H1 (cell line): ENCODE data around the gene FHIT. TPM values are rescaled to one million over a fixed set of nuclear protein-coding genes. Genes with fewer than 3 reads are reported as not detected.

Source experiments
- CTCF ChIA-PET: fragments of 300-600 bp; sonication (Branson Sonifier 250); formaldehyde crosslinking; loops from one replicate; lab custom pipeline; 2021; ENCODE audit not compliant: partially characterized antibody; lab: Charles Lee
- POLR2A ChIA-PET: fragments of 300-600 bp; sonication (Branson Sonifier 250); formaldehyde crosslinking; loops from one replicate; lab custom pipeline; 2021; ENCODE audit warnings: inconsistent platforms; ENCODE audit not compliant: partially characterized antibody; lab: Charles Lee
- DNase-seq, 2 experiments: peaks; one replicate each; pipeline versions ENCODE4 v3.0.0 to v3.0.0-alpha.2; 2010 to 2022; ENCODE audit warnings: low spot score in 2 of 2, low read depth in 1 of 2, mixed read lengths in 1 of 2
- FAIRE-seq: peaks from 2 replicates; lab custom pipeline; 2011; peaks lifted over from hg19 to GRCh38; lab: Jason Lieb, UNC
- H2AFZ ChIP-seq: 2 replicates; pipeline ENCODE4 v1.8.1; 2012; ENCODE audit warnings: low read length, inconsistent platforms
- H2AK5ac ChIP-seq: 2 replicates; pipeline ENCODE4 v1.6.1; 2013; ENCODE audit warnings: low read depth, low read length
- H2BK120ac ChIP-seq: replicated peaks from 2 replicates; pipeline ENCODE3; 2013; ENCODE audit warnings: low read depth, low read length, inconsistent platforms
- H2BK12ac ChIP-seq: 2 replicates; pipeline ENCODE4 v1.6.1; 2013; ENCODE audit warnings: low read depth, low read length
- H2BK15ac ChIP-seq: 2 replicates; pipeline ENCODE4 v1.6.1; 2013; ENCODE audit warnings: low read length
- H2BK20ac ChIP-seq: 2 replicates; pipeline ENCODE4 v1.6.1; 2013; ENCODE audit warnings: low read length
- H2BK5ac ChIP-seq: 2 replicates; pipeline ENCODE4 v1.6.1; 2013; ENCODE audit warnings: low read depth, low read length
- H3K14ac ChIP-seq: 2 replicates; pipeline ENCODE4 v1.6.1; 2013; ENCODE audit warnings: inconsistent platforms; ENCODE audit not compliant: insufficient read length
- H3K18ac ChIP-seq: 2 replicates; pipeline ENCODE4 v1.6.1; 2013; ENCODE audit warnings: low read length; ENCODE audit errors: extremely low read depth
- H3K23ac ChIP-seq: 2 replicates; pipeline ENCODE4 v1.6.1; 2013; ENCODE audit warnings: inconsistent platforms; ENCODE audit not compliant: insufficient read length
- H3K23me2 ChIP-seq: 2 replicates; pipeline ENCODE4 v1.6.1; 2013; ENCODE audit warnings: low read depth, low read length
- H3K27ac ChIP-seq: 2 replicates; pipeline ENCODE4 v1.6.1; 2011; ENCODE audit warnings: low read depth, low read length, inconsistent platforms
- H3K27me3 ChIP-seq, 4 experiments: replicated peaks in 1 of 4; 1 replicate in 1 of 4; 2 replicates in 3 of 4; pipeline versions ENCODE4 v1.6.1 to v1.8.1; 2011 to 2013; ENCODE audit warnings: low read length in 3 of 4, mild to moderate bottlenecking in 3 of 4, inconsistent platforms in 2 of 4, mixed read lengths in 2 of 4, moderate library complexity in 1 of 4; ENCODE audit not compliant: control insufficient read depth in 3 of 4, insufficient read depth in 3 of 4; ENCODE audit errors: extremely low read depth in 1 of 4
- H3K36me3 ChIP-seq, 4 experiments: 2 replicates each; pipeline versions ENCODE4 v1.6.1 to v1.8.1; 2011 to 2013; ENCODE audit warnings: mild to moderate bottlenecking in 4 of 4, low read length in 3 of 4, moderate library complexity in 2 of 4, control low read depth in 1 of 4, inconsistent platforms in 1 of 4; ENCODE audit not compliant: insufficient read depth in 4 of 4, control insufficient read depth in 2 of 4
- H3K4ac ChIP-seq: replicated peaks from 2 replicates; pipeline ENCODE3; 2013; ENCODE audit warnings: low read length, low read depth, mixed read lengths, inconsistent platforms; ENCODE audit not compliant: insufficient read length
- H3K4me1 ChIP-seq, 4 experiments: replicated peaks in 1 of 4; 1 replicate in 1 of 4; 2 replicates in 3 of 4; pipeline versions ENCODE4 v1.6.1 to v1.8.1; 2011 to 2013; ENCODE audit warnings: low read length in 3 of 4, inconsistent platforms in 2 of 4, mixed read lengths in 1 of 4; ENCODE audit not compliant: insufficient read depth in 4 of 4, control insufficient read depth in 3 of 4
- H3K4me2 ChIP-seq, 2 experiments: 2 replicates each; pipeline versions ENCODE4 v1.6.1 to v1.8.1; 2011 to 2013; ENCODE audit warnings: low read depth in 2 of 2, low read length in 2 of 2, control low read depth in 1 of 2, inconsistent platforms in 1 of 2, mild to moderate bottlenecking in 1 of 2; ENCODE audit not compliant: insufficient read depth in 1 of 2
- H3K4me3 ChIP-seq, 4 experiments: fragments of 200-600, 300-600 bp in 1 of 4; sonication (generic), shearing (Covaris generic), sonication (Bioruptor Twin) in 1 of 4; 2 replicates each; pipeline versions ENCODE4 v1.5.1 to v1.8.1; 2011 to 2016; ENCODE audit warnings: low read length in 4 of 4, low read depth in 3 of 4, control low read depth in 2 of 4, inconsistent platforms in 2 of 4, mild to moderate bottlenecking in 2 of 4, mixed read lengths in 1 of 4, moderate library complexity in 1 of 4; ENCODE audit not compliant: insufficient read depth in 2 of 4; ENCODE audit errors: extremely low read depth in 1 of 4
- H3K56ac ChIP-seq: replicated peaks from 2 replicates; pipeline ENCODE3; 2013; ENCODE audit warnings: low read depth, mild to moderate bottlenecking, mixed read lengths, low read length, inconsistent platforms; ENCODE audit not compliant: insufficient read length
- H3K79me1 ChIP-seq: 2 replicates; pipeline ENCODE4 v1.6.1; 2013; ENCODE audit warnings: low read depth, low read length, control low read depth
- H3K79me2 ChIP-seq, 2 experiments: 2 replicates each; pipeline versions ENCODE4 v1.6.1 to v1.8.1; 2012 to 2013; ENCODE audit warnings: low read length in 2 of 2, mild to moderate bottlenecking in 2 of 2, inconsistent platforms in 1 of 2; ENCODE audit not compliant: insufficient read depth in 2 of 2, control insufficient read depth in 1 of 2
- H3K9ac ChIP-seq, 4 experiments: replicated peaks in 1 of 4; 1 replicate in 1 of 4; 2 replicates in 3 of 4; pipeline versions ENCODE4 v1.6.1 to v1.8.1; 2011 to 2013; ENCODE audit warnings: low read depth in 3 of 4, low read length in 3 of 4, control low read depth in 2 of 4, mild to moderate bottlenecking in 2 of 4, moderate library complexity in 2 of 4, inconsistent platforms in 1 of 4; ENCODE audit errors: extremely low read depth in 1 of 4
- H3K9me3 ChIP-seq, 2 experiments: 2 replicates each; pipeline versions ENCODE4 v1.6.1 to v1.8.1; 2012 to 2013; ENCODE audit warnings: mild to moderate bottlenecking in 2 of 2, moderate library complexity in 2 of 2, control low read depth in 1 of 2, inconsistent platforms in 1 of 2, low read depth in 1 of 2, low read length in 1 of 2, mixed read lengths in 1 of 2; ENCODE audit not compliant: insufficient read depth in 2 of 2
- H4K20me1 ChIP-seq, 2 experiments: replicated peaks in 1 of 2; 2 replicates each; pipeline versions ENCODE3 to v1.8.1; 2011 to 2013; ENCODE audit warnings: inconsistent platforms in 2 of 2, low read length in 2 of 2, mild to moderate bottlenecking in 1 of 2; ENCODE audit not compliant: insufficient read depth in 2 of 2, control insufficient read depth in 1 of 2
- H4K5ac ChIP-seq: 2 replicates; pipeline ENCODE4 v1.6.1; 2013; ENCODE audit warnings: low read length, low read depth, mixed read lengths, inconsistent platforms; ENCODE audit not compliant: insufficient read length
- H4K8ac ChIP-seq: 2 replicates; pipeline ENCODE4 v1.8.0; 2013; ENCODE audit warnings: mild to moderate bottlenecking, moderate library complexity, low read length, inconsistent platforms; ENCODE audit not compliant: insufficient read depth; ENCODE audit errors: extremely low read depth
- H4K91ac ChIP-seq: replicated peaks from 2 replicates; pipeline ENCODE3; 2013; ENCODE audit warnings: low read length, mixed read lengths, inconsistent platforms; ENCODE audit not compliant: insufficient read length
- POU5F1 ChIP-seq: IDR thresholded peaks from 2 replicates; pipeline ENCODE4 v1.6.1; 2011; ENCODE audit warnings: low read depth, mild to moderate bottlenecking, low read length, moderate library complexity
- WGBS, 2 experiments: shearing (Covaris generic) in 1 of 2; methylation state at CpG; one replicate each; pipeline versions ENCODE4 v1.1.6 to v1.1.7; 2013 to 2015; ENCODE audit warnings: low lambda C conversion rate in 2 of 2, mixed read lengths in 2 of 2, inconsistent platforms in 1 of 2, low coverage in 1 of 2, missing lambda C conversion rate in 1 of 2; ENCODE audit not compliant: insufficient replicate concordance in 2 of 2, insufficient coverage in 1 of 2, insufficient read length in 1 of 2; ENCODE audit errors: extremely low coverage in 1 of 2, missing lambda C conversion rate in 1 of 2; 5-methylcytosine and 5-hydroxymethylcytosine counted together
- polyA plus RNA-seq, 7 experiments: library from polyadenylated mRNA; depleted of rRNA in 3 of 7; stranded (reverse) in 5 of 7; unstranded in 2 of 7; fragments of >200 nt in 5 of 7; fragments of 200-250 nt in 2 of 7; gene quantifications; 1 replicate in 5 of 7; 2 replicates in 1 of 7; 4 replicates in 1 of 7; pipeline versions ENCODE4 v1.2.1 to v1.2.3, GENCODE V29; 2011 to 2013; ENCODE audit warnings: missing spikeins in 2 of 7, mixed read lengths in 2 of 7
- total RNA-seq: library from RNA; stranded (reverse); fragmentation: NEBNext Ultra II Directional; extraction: Animal tissue kit (Norgen Biotek cat#: 25700); gene quantifications from 2 replicates; pipeline ENCODE4 v1.2.1, GENCODE V29; 2021

Gene FHIT
- total and polyA plus RNA-seq, 2 of the 8 experiments (the other 6 are each of a cell fraction or from before 2014, with no cell fraction given), result 1.2 to 3.2 TPM

- Histone ChIP-seq H2AFZ (no peak overlapping the region), H2BK120ac (no peak overlapping the region), H3K18ac (no peak overlapping the region), H3K27ac (no peak overlapping the region), H3K9me3 (no peaks in the 10 kb centered on the region), H2BK15ac (no peak overlapping the region), H3K36me3 (no peaks in the 10 kb centered on the region), H2BK5ac (no peak overlapping the region), H3K79me1 (no peaks in the 10 kb centered on the region), H2BK20ac (no peak overlapping the region), H3K14ac (no peak overlapping the region), H3K4ac (no peak overlapping the region), H3K27me3 (no peaks in the 10 kb centered on the region), H2BK12ac (no peak overlapping the region), H3K9ac (no peak overlapping the region), H3K56ac (no peak overlapping the region), H4K8ac (no peak overlapping the region), H2AK5ac (no peak overlapping the region), H4K5ac (no peak overlapping the region), H4K91ac (no peak overlapping the region), H3K79me2 (no peaks in the 10 kb centered on the region), H3K4me3 (no peak overlapping the region), H3K4me1 (no peaks in the 10 kb centered on the region), H4K20me1 (no peaks in the 10 kb centered on the region), H3K4me2 (no peak overlapping the region), H3K23me2 (no peaks in the 10 kb centered on the region), H3K23ac (no peak overlapping the region)
- WGBS, 2 experiments, result 91% methylated on average over 19 of the region's 19 CpGs; no CpG with 5 or more reads in 1 of the 2 experiments
- no peak for TF ChIP-seq POU5F1
- ChIA-PET CTCF (interaction anchor here (0.7 to 1.7 kb wide), 4 partner anchors 40 to 1208 kb away, joined by 3 to 6 read pairs (median 4); no protein-coding TSS in a partner anchor), POLR2A (interaction anchor here (0.7 kb wide), 2 partner anchors 42 to 480 kb away, joined by 3 read pairs; no protein-coding TSS in a partner anchor)
- no peak for FAIRE-seq
- DNase-seq, result no peak
Observed at GRCh38 chr3:60803216-60804173, 447.8 kb downstream of the FHIT start.
